OCI-LY7 (cell line): ENCODE data around the gene LCMT1.

ENCODE experiments used
- CTCF ChIP-seq: fragments of 200-600 bp; sonication (generic); conservative IDR thresholded peaks from 2 replicates; pipeline ENCODE4 v1.5.1; 2014; ENCODE audit warnings: mild to moderate bottlenecking, antibody characterized with exemption, low read length, moderate library complexity, mixed read lengths
- EZH2phosphoT487 ChIP-seq: fragments of 200-600 bp; sonication (generic); IDR thresholded peaks from 2 replicates; pipeline ENCODE4 v1.6.1; 2018; ENCODE audit warnings: low read depth, borderline replicate concordance, mild to moderate bottlenecking, mixed run types, antibody characterized with exemption, low read length, moderate library complexity, mixed read lengths

- no peak for TF ChIP-seq CTCF
- TF ChIP-seq EZH2phosphoT487: no peak
Measured at GRCh38 chr16:25174285-25174684, 62.7 kb downstream of the LCMT1 start.
